Neural progenitor cell (in vitro differentiated cells): ENCODE data around the gene SLC25A29. TPM values are rescaled to one million over a fixed set of nuclear protein-coding genes. Genes with fewer than 3 reads are reported as not detected.
A peak's percentile ranks its signal among the peaks of the same experiment; 100 is the strongest.

Experiments used
- DNase-seq: peaks from one replicate; pipeline ENCODE4 v3.0.0-alpha.2; 2016; ENCODE audit warnings: low spot score
- H2AFZ ChIP-seq: fragments of 200-600 bp; sonication (generic); replicated peaks from 2 replicates; pipeline ENCODE4 v1.6.1; 2016; ENCODE audit warnings: antibody characterized with exemption
- H3F3A ChIP-seq: fragments of 200-600 bp; sonication (generic); 2 replicates; pipeline ENCODE4 v1.6.1; 2016; ENCODE audit warnings: antibody characterized with exemption, low read depth
- H3K27ac ChIP-seq: fragments of 200-600 bp; sonication (generic); 2 replicates; pipeline ENCODE4 v1.5.1; 2016; ENCODE audit warnings: mild to moderate bottlenecking
- H3K27me3 ChIP-seq: fragments of 200-600 bp; sonication (generic); 2 replicates; pipeline ENCODE4 v1.6.1; 2016; ENCODE audit warnings: mild to moderate bottlenecking, moderate library complexity
- H3K36me3 ChIP-seq: fragments of 200-600 bp; sonication (generic); 2 replicates; pipeline ENCODE4 v1.5.1; 2016
- H3K4me1 ChIP-seq: fragments of 200-600 bp; sonication (generic); 2 replicates; pipeline ENCODE4 v1.6.1; 2016; ENCODE audit warnings: mixed run types
- H3K4me2 ChIP-seq: fragments of 200-600 bp; sonication (generic); 2 replicates; pipeline ENCODE4 v1.6.1; 2016
- H3K4me3 ChIP-seq: fragments of 200-600 bp; sonication (generic); 2 replicates; pipeline ENCODE4 v1.5.1; 2016
- H3K79me2 ChIP-seq: fragments of 200-600 bp; sonication (generic); 2 replicates; pipeline ENCODE4 v1.6.1; 2016; ENCODE audit warnings: low read depth
- H3K9ac ChIP-seq: fragments of 200-600 bp; sonication (generic); 2 replicates; pipeline ENCODE4 v1.6.1; 2016
- H3K9me3 ChIP-seq: fragments of 200-600 bp; sonication (generic); 2 replicates; pipeline ENCODE4 v1.5.1; 2016; ENCODE audit warnings: low read depth
- H4K20me1 ChIP-seq: fragments of 200-600 bp; sonication (generic); 2 replicates; pipeline ENCODE4 v1.6.1; 2016; ENCODE audit warnings: low read depth
- H3K27ac Mint-ChIP-seq: 3 replicates; pipeline ENCODE4 v1.8.0; 2021; ENCODE audit warnings: mixed read lengths
- H3K27me3 Mint-ChIP-seq: 2 replicates; pipeline ENCODE4 v1.8.0; 2022; ENCODE audit warnings: low read depth, mild to moderate bottlenecking, inconsistent platforms, moderate library complexity, mixed read lengths; ENCODE audit not compliant: insufficient read depth
- H3K36me3 Mint-ChIP-seq: 3 replicates; pipeline ENCODE4 v1.8.0; 2021; ENCODE audit warnings: mixed read lengths
- H3K4me1 Mint-ChIP-seq: 3 replicates; pipeline ENCODE4 v1.8.0; 2021; ENCODE audit warnings: mixed read lengths
- H3K4me3 Mint-ChIP-seq: 3 replicates; pipeline ENCODE4 v1.8.0; 2021; ENCODE audit warnings: mild to moderate bottlenecking, moderate library complexity, mixed read lengths
- H3K9me3 Mint-ChIP-seq: 3 replicates; pipeline ENCODE4 v1.8.0; 2020; ENCODE audit warnings: mixed read lengths
- CTCF ChIP-seq: fragments of 200-600 bp; sonication (generic); IDR thresholded peaks from 2 replicates; pipeline ENCODE4 v1.5.1; 2017; ENCODE audit warnings: antibody characterized with exemption, mild to moderate bottlenecking
- EZH2 ChIP-seq: fragments of 200-600 bp; sonication (generic); IDR thresholded peaks from 2 replicates; pipeline ENCODE4 v1.6.1; 2017; ENCODE audit warnings: antibody characterized with exemption, mild to moderate bottlenecking, moderate library complexity
- EZH2phosphoT487 ChIP-seq: fragments of 200-600 bp; sonication (generic); IDR thresholded peaks from 2 replicates; pipeline ENCODE4 v1.6.1; 2017; ENCODE audit warnings: antibody characterized with exemption
- total RNA-seq: library from RNA; depleted of rRNA; stranded (reverse); fragments of >200 nt; gene quantifications from 2 replicates; pipeline ENCODE4 v1.2.3, GENCODE V29; 2015; ENCODE audit warnings: low replicate concordance

SLC25A29 gene
- total RNA-seq, 1 donor from 2014 or later, result 103 TPM

- H3K4me1 Mint-ChIP-seq, result peaks cover 30% of the 10 kb centered on the region
- H3K79me2 ChIP-seq, result peaks cover 98% of the 10 kb centered on the region
- H3K4me2 ChIP-seq, result peak overlapping the region; percentile 86
- H3K4me1 ChIP-seq, result peaks cover 26% of the 10 kb centered on the region
- peaks cover 12% of the 10 kb centered on the region for H3F3A ChIP-seq
- H3K36me3 Mint-ChIP-seq, result peaks cover 9% of the 10 kb centered on the region
- peak; percentile 65 for DNase-seq
- H3K27me3 ChIP-seq, result no peaks in the 10 kb centered on the region
- H3K4me3 Mint-ChIP-seq, result peak overlapping the region; percentile 95
- H3K36me3 ChIP-seq, result no peaks in the 10 kb centered on the region
- no peak overlapping the region for H3K9ac ChIP-seq
- H3K9me3 Mint-ChIP-seq, result no peaks in the 10 kb centered on the region
- no peak overlapping the region for H3K27ac Mint-ChIP-seq
- H3K9me3 ChIP-seq, result no peaks in the 10 kb centered on the region
- H3K4me3 ChIP-seq, result peak overlapping the region; percentile 100
- peaks cover 84% of the 10 kb centered on the region for H4K20me1 ChIP-seq
- H2AFZ ChIP-seq, result no peak overlapping the region
- peaks cover 11% of the 10 kb centered on the region for H3K27me3 Mint-ChIP-seq
- no peak overlapping the region for H3K27ac ChIP-seq
- TF ChIP-seq CTCF (no peak), EZH2phosphoT487 (no peak), EZH2 (no peak)
These were observed 2.3 kb downstream of the SLC25A29 start for GRCh38 chr14:100303925-100304324.

GRCh38 chr14:100303179-100303578, 3.1 kb downstream of the SLC25A29 start:
- Histone ChIP-seq H2AFZ (no peak overlapping the region), H3K9me3 (no peaks in the 10 kb centered on the region), H3K79me2 (peaks cover 98% of the 10 kb centered on the region), H4K20me1 (peaks cover 84% of the 10 kb centered on the region), H3K4me2 (peak overlapping the region; percentile 86), H3F3A (peaks cover 12% of the 10 kb centered on the region), H3K4me3 (no peak overlapping the region), H3K27me3 (no peaks in the 10 kb centered on the region), H3K9ac (no peak overlapping the region), H3K27ac (no peak overlapping the region), H3K36me3 (no peaks in the 10 kb centered on the region), H3K4me1 (peaks cover 22% of the 10 kb centered on the region)
- Mint-ChIP-seq H3K36me3 (peaks cover 13% of the 10 kb centered on the region), H3K4me3 (no peak overlapping the region), H3K27me3 (peaks cover 11% of the 10 kb centered on the region), H3K4me1 (peaks cover 22% of the 10 kb centered on the region), H3K9me3 (no peaks in the 10 kb centered on the region), H3K27ac (no peak overlapping the region)
- DNase-seq, result peak; percentile 46
- TF ChIP-seq CTCF (peak; percentile 61), EZH2 (no peak)

GRCh38 chr14:100302616-100303015, 3.6 kb downstream of the SLC25A29 start:
- peaks cover 98% of the 10 kb centered on the region for H3K79me2 ChIP-seq
- peaks cover 84% of the 10 kb centered on the region for H4K20me1 ChIP-seq
- H3K4me3 ChIP-seq, result no peak overlapping the region

More at GRCh38 chr14:100302616-100303015, 3.6 kb downstream of the SLC25A29 start:
- Histone ChIP-seq H3K27me3 (no peaks in the 10 kb centered on the region), H3K36me3 (no peaks in the 10 kb centered on the region), H3K4me2 (no peak overlapping the region), H2AFZ (no peak overlapping the region), H3K4me1 (peaks cover 16% of the 10 kb centered on the region), H3K27ac (no peak overlapping the region), H3K9ac (no peak overlapping the region), H3F3A (peaks cover 12% of the 10 kb centered on the region), H3K9me3 (no peaks in the 10 kb centered on the region)
- Mint-ChIP-seq H3K27me3 (peaks cover 9% of the 10 kb centered on the region), H3K9me3 (no peaks in the 10 kb centered on the region), H3K4me3 (no peak overlapping the region), H3K36me3 (peaks cover 16% of the 10 kb centered on the region), H3K27ac (no peak overlapping the region), H3K4me1 (peaks cover 16% of the 10 kb centered on the region)
- TF ChIP-seq CTCF, result no peak
- TF ChIP-seq EZH2, result no peak
- no peak for TF ChIP-seq EZH2phosphoT487
- no peak for DNase-seq
